B cell (primary cell): Measurements from ENCODE around the gene CALN1.

Experiments used
- CTCF ChIP-seq: fragments of 200-600 bp; IDR thresholded peaks from one replicate; pipeline ENCODE4 v1.8.0; 2022; ENCODE audit warnings: antibody characterized with exemption, mild to moderate bottlenecking
- EZH2 ChIP-seq: IDR thresholded peaks from 2 replicates; pipeline ENCODE4 v1.6.1; 2012; ENCODE audit warnings: borderline replicate concordance, low read depth, mild to moderate bottlenecking, moderate library complexity, low read length; ENCODE audit not compliant: insufficient read depth, poor library complexity, severe bottlenecking

DNA sequence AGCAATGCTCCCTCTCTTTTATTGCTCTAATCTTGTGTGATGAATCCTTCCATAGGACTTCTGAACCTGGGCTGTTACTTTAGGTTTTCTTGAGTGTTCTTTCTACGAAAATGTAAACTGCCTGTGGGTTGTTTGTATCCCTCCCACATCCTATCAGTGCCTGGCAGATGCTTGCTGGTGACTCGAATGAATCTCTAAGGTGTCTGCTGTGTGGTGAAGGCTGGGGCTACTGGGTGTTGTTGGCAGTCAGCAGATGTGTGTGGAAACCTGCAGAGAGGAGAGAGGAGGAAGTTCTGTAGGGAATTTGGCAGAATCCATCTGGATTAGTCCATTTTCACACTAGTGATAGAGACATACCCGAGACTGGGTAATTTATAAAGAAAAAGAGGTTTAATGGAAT, 639.4 kb downstream of the CALN1 start:
- TF ChIP-seq CTCF: no peak
- TF ChIP-seq EZH2: no peak
